ENCODE data around the gene CA10. TPM values are rescaled to one million over a fixed set of nuclear protein-coding genes. Genes with fewer than 3 reads are reported as not detected.

The CA10 gene
- total and polyA plus RNA-seq, 8 donors: 1.3 TPM; not detected in 7

GRCh38 chr17:51638971-51639370 lies 519.5 kb downstream of the CA10 start:
- no peak overlapping the region for H3K27ac ChIP-seq
- WGBS, 5 donors: 59 to 79% (median 78%) methylated on average over 6 of the region's 6 CpGs
- intact Hi-C loops (cut with DNase I; ENCODE audit: low total_unique reads): no loop called here
- H3K27me3 ChIP-seq: peaks cover 0 to 17% (median 0%) of the 10 kb centered on the region in 3 donors
- H3K9me3 ChIP-seq: no peaks in the 10 kb centered on the region
- H3K36me3 ChIP-seq: no peaks in the 10 kb centered on the region
- no peaks in the 10 kb centered on the region for H3K4me1 ChIP-seq
- no peak overlapping the region for H3K4me3 ChIP-seq
- DNase-seq: no peak
- TF ChIP-seq CTCF (IDR thresholded peaks at IDR 0.05) (no peak), POLR2A (IDR thresholded peaks at IDR 0.05) (no peak), POLR2AphosphoS5 (IDR thresholded peaks at IDR 0.05) (no peak), EP300 (IDR thresholded peaks at IDR 0.05) (no peak)

- Histone ChIP-seq H3K4me3 (no peak overlapping the region), H3K36me3 (no peaks in the 10 kb centered on the region), H3K9me3 (no peaks in the 10 kb centered on the region), H3K27me3 (no peaks in the 10 kb centered on the region), H3K4me1 (no peaks in the 10 kb centered on the region), H3K27ac (no peak overlapping the region)
- no peak for DNase-seq
- 71 to 88% (median 84%) methylated on average over 5 of the region's 5 CpGs for WGBS, 5 donors
- TF ChIP-seq EP300 (IDR thresholded peaks at IDR 0.05) (no peak), CTCF (IDR thresholded peaks at IDR 0.05) (no peak), POLR2A (IDR thresholded peaks at IDR 0.05) (no peak), POLR2AphosphoS5 (IDR thresholded peaks at IDR 0.05) (no peak)
- intact Hi-C loops (cut with DNase I; ENCODE audit: low total_unique reads): no loop called here
Observed at GRCh38 chr17:51636291-51636690, 522.2 kb downstream of the CA10 start.

- Histone ChIP-seq H3K27ac (no peak overlapping the region), H3K9me3 (no peaks in the 10 kb centered on the region), H3K4me1 (no peaks in the 10 kb centered on the region), H3K27me3 (no peaks in the 10 kb centered on the region), H3K4me3 (no peak overlapping the region), H3K36me3 (no peaks in the 10 kb centered on the region)
- intact Hi-C loops (cut with DNase I; ENCODE audit: low total_unique reads): no loop called here
- DNase-seq: no peak
- TF ChIP-seq CTCF (IDR thresholded peaks at IDR 0.05) (no peak), EP300 (IDR thresholded peaks at IDR 0.05) (no peak), POLR2AphosphoS5 (IDR thresholded peaks at IDR 0.05) (no peak), POLR2A (IDR thresholded peaks at IDR 0.05) (no peak)
- 14 to 30% (median 21%) methylated on average over 5 of the region's 5 CpGs for WGBS, 5 donors
Observed at GRCh38 chr17:51630101-51630671, 528.3 kb downstream of the CA10 start.

GRCh38 chr17:51629232-51629631 lies 529.3 kb downstream of the CA10 start:
- 13 to 34% (median 23%) methylated on average over 3 of the region's 3 CpGs for WGBS, 5 donors
- Histone ChIP-seq H3K36me3 (no peaks in the 10 kb centered on the region), H3K27me3 (no peaks in the 10 kb centered on the region), H3K27ac (no peak overlapping the region), H3K4me3 (no peak overlapping the region), H3K4me1 (no peaks in the 10 kb centered on the region), H3K9me3 (no peaks in the 10 kb centered on the region)
- intact Hi-C loops (cut with DNase I; ENCODE audit: low total_unique reads): no loop called here
- DNase-seq: no peak
- TF ChIP-seq POLR2A (IDR thresholded peaks at IDR 0.05) (no peak), CTCF (IDR thresholded peaks at IDR 0.05) (no peak), POLR2AphosphoS5 (IDR thresholded peaks at IDR 0.05) (no peak), EP300 (IDR thresholded peaks at IDR 0.05) (no peak)
